ENCODE results near the gene PHACTR3. TPM values are rescaled to one million over a fixed set of nuclear protein-coding genes. Genes with fewer than 3 reads are reported as not detected.

The PHACTR3 gene
- total RNA-seq, 4 donors from 2014 or later, result 0.66 to 7.8 TPM; not detected in 2

- no peak for TF ChIP-seq CTCF (IDR thresholded peaks at IDR 0.05; ENCODE audit: low read depth)
These were observed 28.7 kb upstream of the PHACTR3 start for GRCh38 chr20:59575653-59576052.

GRCh38 chr20:59576216-59576953 lies 28.0 kb upstream of the PHACTR3 start:
- no peak for TF ChIP-seq CTCF (IDR thresholded peaks at IDR 0.05; ENCODE audit: low read depth)

DNA sequence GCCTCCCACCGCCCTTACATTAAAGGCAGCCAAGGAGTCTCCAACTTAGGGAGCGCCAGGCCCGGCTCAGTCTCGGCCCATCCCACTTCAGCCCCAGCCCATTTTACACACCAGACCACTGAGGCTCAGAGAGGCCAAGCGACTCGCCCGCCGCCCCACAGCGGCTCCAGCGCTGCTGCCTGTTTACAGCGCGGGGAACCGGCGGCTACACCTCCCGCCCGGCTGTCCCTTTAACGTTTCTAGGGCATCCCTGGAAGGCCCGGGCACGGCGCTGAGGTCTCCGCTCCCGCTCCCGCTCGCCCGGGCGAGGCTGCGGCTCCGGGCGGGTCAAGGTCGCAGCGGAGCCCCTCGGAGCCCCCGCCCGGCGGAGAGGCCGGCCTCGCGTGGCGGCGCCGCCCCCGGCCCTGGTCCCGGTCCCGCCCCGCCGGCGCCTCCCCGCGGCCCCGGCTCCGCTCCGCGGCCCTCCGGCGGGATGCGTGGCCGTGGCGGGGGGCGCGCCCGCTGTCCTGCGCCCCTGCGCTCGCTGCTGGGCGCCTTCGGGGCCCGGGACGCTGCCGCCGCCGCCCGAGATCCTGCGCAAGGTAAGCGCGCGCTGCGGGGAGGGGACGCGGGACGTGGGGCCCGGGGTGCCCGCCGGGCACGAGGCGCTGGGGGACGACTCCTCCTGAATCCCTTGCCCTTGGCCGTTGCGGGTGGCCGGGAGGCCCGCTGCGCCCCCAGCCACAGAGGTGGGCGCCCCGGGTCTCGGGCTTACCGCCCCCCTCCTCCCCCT lies 27.1 kb upstream of the PHACTR3 start:
- no peak for TF ChIP-seq CTCF (IDR thresholded peaks at IDR 0.05; ENCODE audit: low read depth)

DNA sequence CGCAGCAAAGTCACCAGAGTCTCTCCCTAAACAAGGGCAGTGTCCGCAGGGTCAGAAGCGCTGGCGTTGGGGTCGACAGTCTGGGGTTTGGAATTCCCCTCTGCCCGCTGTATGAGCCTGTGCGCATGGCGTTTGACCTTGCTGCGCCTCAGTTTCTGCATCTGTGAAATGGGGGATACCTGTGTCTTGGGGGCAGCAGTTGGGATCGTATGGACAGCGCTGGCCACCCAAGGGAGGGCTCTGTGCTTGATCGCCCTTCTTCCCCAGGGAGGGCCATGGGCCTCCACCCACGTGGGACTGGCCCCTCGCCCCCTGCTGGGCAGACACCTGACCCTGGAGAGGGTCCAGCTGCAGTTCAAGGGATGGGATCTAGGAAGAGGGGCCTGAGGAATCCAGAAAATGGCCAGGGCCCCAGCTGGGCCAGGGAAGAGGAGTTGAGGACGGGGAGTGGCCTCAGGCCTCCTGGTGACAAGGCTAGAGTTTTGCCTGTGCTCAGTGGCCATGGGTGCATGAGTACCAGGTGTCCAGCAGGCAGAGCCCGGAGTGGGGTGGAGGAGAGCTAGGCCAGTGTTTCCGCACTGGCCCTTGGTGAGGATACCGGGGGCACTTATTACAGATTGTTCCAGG lies 26.4 kb upstream of the PHACTR3 start:
- TF ChIP-seq CTCF (IDR thresholded peaks at IDR 0.05; ENCODE audit: low read depth), result no peak

- no peak for TF ChIP-seq CTCF (IDR thresholded peaks at IDR 0.05; ENCODE audit: low read depth)
These were observed 25.6 kb upstream of the PHACTR3 start for GRCh38 chr20:59578436-59579403.

GRCh38 chr20:59579404-59580145 lies 24.8 kb upstream of the PHACTR3 start:
- no peak for TF ChIP-seq CTCF (IDR thresholded peaks at IDR 0.05; ENCODE audit: low read depth)

Measured in subcutaneous adipose tissue (tissue), 4 donors.